Measurements from ENCODE around the gene COX15.
"Not testable (repeated sequence)": the region's sequence is repeated elsewhere in the genome, so short reads cannot be mapped to it uniquely, and the experiment has no call there.

The COX15 gene

GRCh38 chr10:99732033-99732842 lies at the start of gene COX15, which contains the start of gene CUTC:
Gene COX15, minus strand, starts transcription at chr10:99732127. Its CDS starts 78 bp downstream, at chr10:99732049.
Gene CUTC, plus strand, starts transcription at chr10:99732234. Its CDS starts 115 bp downstream, at chr10:99732349.
- peak; percentile 93 for DNase-seq

- peak; percentile 7 for DNase-seq
Measured at GRCh38 chr10:99779335-99779734, 47.4 kb upstream of the COX15 start.

- DNase-seq: no peak
Measured at GRCh38 chr10:99777918-99778714, 46.2 kb upstream of the COX15 start.

- no peak for DNase-seq
Measured at GRCh38 chr10:99775850-99776249, 43.9 kb upstream of the COX15 start.

GRCh38 chr10:99770408-99771045 lies 38.6 kb upstream of the COX15 start:
- DNase-seq: no peak

- DNase-seq: no peak
Measured at GRCh38 chr10:99769706-99770105, 37.8 kb upstream of the COX15 start.

GRCh38 chr10:99768556-99768955 lies 36.6 kb upstream of the COX15 start:
- DNase-seq: no peak

GRCh38 chr10:99767901-99768300 lies 36.0 kb upstream of the COX15 start:
- no peak for DNase-seq

GRCh38 chr10:99766302-99766681 lies 34.4 kb upstream of the COX15 start:
- DNase-seq: no peak

- DNase-seq: no peak
Measured at GRCh38 chr10:99765672-99766301, 33.9 kb upstream of the COX15 start.

- DNase-seq: no peak
Measured at GRCh38 chr10:99761365-99761764, 29.4 kb upstream of the COX15 start.

GRCh38 chr10:99760321-99760720 lies 28.4 kb upstream of the COX15 start:
- no peak for DNase-seq

GRCh38 chr10:99758211-99758891 lies 26.4 kb upstream of the COX15 start:
- DNase-seq: no peak

GRCh38 chr10:99756159-99756558 lies 24.2 kb upstream of the COX15 start:
- DNase-seq: no peak

GRCh38 chr10:99754670-99755069 lies 22.7 kb upstream of the COX15 start:
- no peak for DNase-seq

- DNase-seq: no peak
Measured at GRCh38 chr10:99750641-99751040, 18.7 kb upstream of the COX15 start.

GRCh38 chr10:99748823-99749451 lies 17.0 kb upstream of the COX15 start:
- DNase-seq: no peak

GRCh38 chr10:99746166-99746565 lies 14.2 kb upstream of the COX15 start:
- not testable (repeated sequence) for DNase-seq

GRCh38 chr10:99743841-99744240 lies 11.9 kb upstream of the COX15 start:
- no peak for DNase-seq

- DNase-seq: no peak
Measured at GRCh38 chr10:99742701-99743100, 10.8 kb upstream of the COX15 start.

- DNase-seq: no peak
Measured at GRCh38 chr10:99742254-99742653, 10.3 kb upstream of the COX15 start.
